ENCODE measurements around the gene ETV7.

- TF ChIP-seq CTCF (IDR thresholded peaks at IDR 0.05) (no peak), POLR2AphosphoS5 (IDR thresholded peaks at IDR 0.05; ENCODE audit: low read depth, low read length) (no peak), IRF3 (IDR thresholded peaks at IDR 0.05; ENCODE audit: low read depth, low read length) (no peak), EZH2phosphoT487 (IDR thresholded peaks at IDR 0.05; ENCODE audit: borderline replicate concordance, low read depth) (no peak), FOXJ3 (CRISPR knock-in tag; IDR thresholded peaks at IDR 0.05) (no peak), MAX (IDR thresholded peaks at IDR 0.05; ENCODE audit: low read depth) (no peak), USF2 (IDR thresholded peaks at IDR 0.05; ENCODE audit: borderline replicate concordance, low read depth, low read length) (no peak)
Measured at GRCh38 chr6:36327226-36327918, 60.1 kb downstream of the ETV7 start.
